ENCODE data around the gene EFEMP2. TPM values are rescaled to one million over a fixed set of nuclear protein-coding genes. Genes with fewer than 3 reads are reported as not detected.

EFEMP2 gene
- total RNA-seq, 2 donors from 2014 or later: 134 to 219 TPM

DNA sequence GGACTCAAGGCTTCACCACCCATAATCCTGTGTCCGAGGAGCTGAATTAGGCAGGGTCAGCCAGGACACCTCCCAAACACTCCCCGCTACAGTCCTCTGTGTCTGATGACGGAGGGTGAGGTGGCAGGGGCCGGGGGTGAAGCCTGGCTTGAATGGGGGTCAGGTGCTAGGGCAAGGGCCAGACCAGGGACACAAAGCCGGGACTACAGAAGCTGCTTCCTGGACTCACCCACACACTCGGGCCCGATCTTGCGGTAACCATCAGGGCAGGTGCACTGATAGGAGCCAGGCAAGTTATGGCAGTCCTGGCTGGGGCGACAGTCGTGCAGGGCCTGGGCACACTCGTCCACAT lies 2.3 kb downstream of the EFEMP2 start:
- Histone ChIP-seq H3K9me3 (no peaks in the 10 kb centered on the region), H3K4me3 (no peak overlapping the region), H3K27me3 (replicated peaks; ENCODE audit: insufficient read depth) (no peaks in the 10 kb centered on the region), H3K4me1 (ENCODE audit: control insufficient read depth in 1 of 2, low read depth in 2 of 2) (peaks cover 5 to 34% of the 10 kb centered on the region in 2 donors), H3K36me3 (peaks cover 35% of the 10 kb centered on the region), H3K27ac (peak overlapping the region in 1 of 2 donors; percentile 12)
- TF ChIP-seq, protein P1, sequence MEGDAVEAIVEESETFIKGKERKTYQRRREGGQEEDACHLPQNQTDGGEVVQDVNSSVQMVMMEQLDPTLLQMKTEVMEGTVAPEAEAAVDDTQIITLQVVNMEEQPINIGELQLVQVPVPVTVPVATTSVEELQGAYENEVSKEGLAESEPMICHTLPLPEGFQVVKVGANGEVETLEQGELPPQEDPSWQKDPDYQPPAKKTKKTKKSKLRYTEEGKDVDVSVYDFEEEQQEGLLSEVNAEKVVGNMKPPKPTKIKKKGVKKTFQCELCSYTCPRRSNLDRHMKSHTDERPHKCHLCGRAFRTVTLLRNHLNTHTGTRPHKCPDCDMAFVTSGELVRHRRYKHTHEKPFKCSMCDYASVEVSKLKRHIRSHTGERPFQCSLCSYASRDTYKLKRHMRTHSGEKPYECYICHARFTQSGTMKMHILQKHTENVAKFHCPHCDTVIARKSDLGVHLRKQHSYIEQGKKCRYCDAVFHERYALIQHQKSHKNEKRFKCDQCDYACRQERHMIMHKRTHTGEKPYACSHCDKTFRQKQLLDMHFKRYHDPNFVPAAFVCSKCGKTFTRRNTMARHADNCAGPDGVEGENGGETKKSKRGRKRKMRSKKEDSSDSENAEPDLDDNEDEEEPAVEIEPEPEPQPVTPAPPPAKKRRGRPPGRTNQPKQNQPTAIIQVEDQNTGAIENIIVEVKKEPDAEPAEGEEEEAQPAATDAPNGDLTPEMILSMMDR (IDR thresholded peaks at IDR 0.05): no peak
- ATAC-seq (ENCODE audit: insufficient number of reproducible peaks, low FRiP score, low read depth) (no peak), DNase-seq (ENCODE audit: low spot score) (no peak)

DNA sequence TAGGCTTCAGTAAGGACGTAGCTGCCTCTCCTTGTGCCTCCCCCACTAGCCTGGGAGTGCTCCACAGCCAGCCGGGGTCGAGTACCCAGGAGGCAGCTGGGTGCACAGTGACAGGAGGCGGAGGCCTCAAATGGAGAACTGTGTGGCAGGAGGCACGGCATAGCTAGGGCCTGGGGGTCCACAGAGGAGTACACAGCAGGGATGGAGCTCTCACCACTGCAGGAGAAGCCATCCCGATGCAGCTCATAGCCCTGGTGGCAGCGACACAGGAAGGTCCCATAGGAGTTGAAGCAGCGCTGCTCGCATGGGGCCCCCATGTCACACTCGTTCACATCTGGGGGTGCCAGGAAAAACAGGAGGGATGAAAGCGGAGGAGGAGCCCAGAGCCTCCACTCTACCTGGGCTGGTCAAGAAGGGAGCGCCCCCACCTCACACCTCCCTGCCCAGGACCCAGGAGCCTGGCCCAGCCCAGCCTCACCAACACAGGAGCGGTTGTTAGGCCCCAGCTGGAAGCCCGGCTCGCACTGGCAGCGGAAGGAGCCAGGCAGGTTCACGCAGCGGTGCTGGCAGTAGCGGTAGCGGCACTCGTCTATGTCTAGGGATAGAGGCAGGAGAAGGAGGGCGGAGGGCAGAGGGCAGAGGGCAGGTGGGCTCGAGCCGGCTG lies 2.8 kb downstream of the EFEMP2 start:
- H3K27me3 ChIP-seq (replicated peaks; ENCODE audit: insufficient read depth): no peaks in the 10 kb centered on the region
- peaks cover 5 to 34% of the 10 kb centered on the region in 2 donors for H3K4me1 ChIP-seq (ENCODE audit: control insufficient read depth in 1 of 2, low read depth in 2 of 2)
- peak overlapping the region in 1 of 2 donors; percentile 47 for H3K27ac ChIP-seq
- H3K36me3 ChIP-seq: peaks cover 40% of the 10 kb centered on the region
- DNase-seq (ENCODE audit: low spot score) (no peak), ATAC-seq (ENCODE audit: insufficient number of reproducible peaks, low FRiP score, low read depth) (no peak)
- TF ChIP-seq, protein P1 (IDR thresholded peaks at IDR 0.05): no peak
- H3K9me3 ChIP-seq: no peaks in the 10 kb centered on the region
- no peak overlapping the region for H3K4me3 ChIP-seq

DNA sequence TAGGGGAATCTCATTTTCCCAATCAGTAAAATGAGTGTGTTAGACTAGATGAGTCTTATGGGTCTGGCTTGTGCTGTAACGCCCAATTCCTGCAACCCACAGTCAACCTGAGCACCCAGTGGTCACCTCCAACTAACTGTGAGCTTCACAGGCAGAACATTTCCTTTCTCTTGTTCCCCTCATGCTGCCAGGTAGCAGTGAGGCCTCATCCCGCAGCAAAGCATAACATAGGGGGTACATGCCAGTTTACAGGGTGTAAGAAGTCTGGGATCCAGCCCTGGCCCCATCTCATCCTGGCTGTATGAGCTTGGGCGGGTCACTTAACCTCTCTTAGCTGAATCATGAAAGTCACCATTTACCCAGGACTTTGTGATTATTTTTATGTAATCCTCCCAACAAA lies 3.7 kb downstream of the EFEMP2 start:
- TF ChIP-seq, protein P1 (IDR thresholded peaks at IDR 0.05): no peak
- H3K4me1 ChIP-seq (ENCODE audit: control insufficient read depth in 1 of 2, low read depth in 2 of 2): peaks cover 5 to 31% of the 10 kb centered on the region in 2 donors
- peaks cover 49% of the 10 kb centered on the region for H3K36me3 ChIP-seq
- DNase-seq (ENCODE audit: low spot score) (no peak), ATAC-seq (ENCODE audit: insufficient number of reproducible peaks, low FRiP score, low read depth) (no peak)
- peak overlapping the region in 1 of 2 donors; percentile 47 for H3K27ac ChIP-seq
- no peaks in the 10 kb centered on the region for H3K27me3 ChIP-seq (replicated peaks; ENCODE audit: insufficient read depth)
- no peak overlapping the region for H3K4me3 ChIP-seq
- H3K9me3 ChIP-seq: no peaks in the 10 kb centered on the region

DNA sequence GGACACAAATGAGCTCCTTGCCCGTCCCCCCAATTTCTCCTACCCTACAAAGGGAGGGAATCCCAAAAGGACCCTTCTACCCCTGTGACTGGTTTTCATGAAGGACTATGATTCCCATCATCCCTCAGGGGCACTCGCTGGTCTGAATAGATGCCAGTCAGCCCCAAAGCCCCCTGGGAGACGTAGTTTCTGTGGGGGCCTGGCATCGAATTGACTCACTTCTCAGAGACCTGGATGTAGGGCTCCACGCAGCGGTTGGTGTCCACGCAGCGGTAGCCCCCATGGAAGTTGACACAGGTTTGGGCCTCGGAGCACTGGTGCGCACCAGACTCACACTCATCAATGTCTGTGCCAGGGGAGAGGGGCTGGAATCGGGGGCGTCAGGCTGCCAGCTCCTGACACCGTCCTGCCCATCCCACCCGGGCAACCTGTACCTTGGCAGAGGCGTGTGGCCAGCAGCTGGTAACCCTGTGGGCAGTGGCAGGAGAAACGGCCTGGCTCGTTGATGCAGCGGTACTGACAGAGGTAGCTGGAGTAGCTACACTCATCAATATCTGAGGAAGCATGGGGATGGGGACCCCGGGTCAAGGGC lies 4.4 kb downstream of the EFEMP2 start:
- DNase-seq (ENCODE audit: low spot score) (no peak), ATAC-seq (ENCODE audit: insufficient number of reproducible peaks, low FRiP score, low read depth) (no peak)
- TF ChIP-seq, protein P1 (IDR thresholded peaks at IDR 0.05): no peak
- peaks cover 5 to 28% of the 10 kb centered on the region in 2 donors for H3K4me1 ChIP-seq (ENCODE audit: control insufficient read depth in 1 of 2, low read depth in 2 of 2)
- no peak overlapping the region for H3K27ac ChIP-seq
- no peak overlapping the region for H3K4me3 ChIP-seq
- H3K27me3 ChIP-seq (replicated peaks; ENCODE audit: insufficient read depth): no peaks in the 10 kb centered on the region
- peaks cover 57% of the 10 kb centered on the region for H3K36me3 ChIP-seq
- no peaks in the 10 kb centered on the region for H3K9me3 ChIP-seq

DNA sequence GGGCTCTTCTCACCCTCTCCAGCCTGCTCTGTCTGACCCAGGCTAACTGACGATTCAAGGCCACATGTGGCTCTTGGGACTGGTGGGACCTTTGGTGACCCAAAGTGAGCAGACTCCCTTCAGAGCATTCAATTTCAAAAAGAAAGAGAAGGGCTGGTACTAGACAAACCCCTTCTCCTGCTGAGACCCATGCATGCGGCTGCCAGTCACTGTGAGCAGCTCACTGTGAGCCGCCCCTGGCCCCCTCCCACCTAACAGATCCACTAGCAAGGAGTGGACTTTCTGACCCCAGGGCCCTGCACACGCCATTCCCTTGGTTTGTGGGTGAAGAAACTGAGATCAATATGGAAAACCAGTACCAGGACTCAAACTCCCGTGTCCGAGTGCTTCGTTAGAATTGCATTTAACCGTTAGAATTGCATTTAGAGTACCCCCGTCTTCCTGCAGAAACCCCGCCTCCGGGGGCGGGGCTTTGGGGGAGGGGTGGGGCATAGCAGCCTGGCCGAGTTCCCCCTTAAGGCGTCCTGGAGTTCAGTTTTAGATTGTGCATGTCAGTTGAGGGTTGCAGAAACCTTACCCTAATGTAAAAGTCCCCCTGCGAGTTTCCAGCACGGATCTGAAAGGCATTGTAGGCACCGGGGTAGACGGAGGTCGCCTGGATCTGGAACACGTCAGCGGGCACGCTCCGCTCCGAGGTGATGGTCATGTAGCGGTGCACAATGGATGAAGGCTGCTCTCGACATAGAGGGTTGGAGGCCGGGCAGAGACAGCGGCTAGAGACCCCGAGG lies 5.1 kb downstream of the EFEMP2 start:
- DNase-seq (ENCODE audit: low spot score) (no peak), ATAC-seq (ENCODE audit: insufficient number of reproducible peaks, low FRiP score, low read depth) (no peak)
- no peak overlapping the region for H3K4me3 ChIP-seq
- H3K9me3 ChIP-seq: no peaks in the 10 kb centered on the region
- peaks cover 62% of the 10 kb centered on the region for H3K36me3 ChIP-seq
- H3K27ac ChIP-seq: no peak overlapping the region
- peaks cover 5 to 34% of the 10 kb centered on the region in 2 donors for H3K4me1 ChIP-seq (ENCODE audit: control insufficient read depth in 1 of 2, low read depth in 2 of 2)
- TF ChIP-seq, protein P1 (IDR thresholded peaks at IDR 0.05): no peak
- no peaks in the 10 kb centered on the region for H3K27me3 ChIP-seq (replicated peaks; ENCODE audit: insufficient read depth)

All from thoracic aorta (tissue), 2 donors.